ENCODE data around the gene SORL1. TPM values are rescaled to one million over a fixed set of nuclear protein-coding genes. Genes with fewer than 3 reads are reported as not detected.

SORL1 gene
- total and polyA plus RNA-seq, 2 of the 13 experiments (the other 11 are each of a cell fraction or from before 2014, with no cell fraction given) = 21.3 to 148 TPM

GRCh38 chr11:121596195-121597155 is 144.4 kb downstream of the SORL1 start (continued):
- no peak for TF ChIP-seq DDIT3 (CRISPR knock-in tag; IDR thresholded peaks at IDR 0.05)
- no peak for TF ChIP-seq HOXD1 (CRISPR knock-in tag; IDR thresholded peaks at IDR 0.05)

GRCh38 chr11:121603316-121603715 is 151.2 kb downstream of the SORL1 start:
- no TSS peak for BruUV-seq (replicated peaks)
- Histone ChIP-seq H3K4me3 (replicated peaks in 1 of 3; ENCODE audit: insufficient read depth in 1 of 3, low read depth in 2 of 3, low read length in 3 of 3) (no peak overlapping the region), H3K4me1 (ENCODE audit: insufficient read depth, low read length) (peaks cover 28% of the 10 kb centered on the region), H3K9ac (ENCODE audit: insufficient read depth, low read depth, low read length) (no peak overlapping the region), H3K27ac (ENCODE audit: extremely low read length, insufficient read depth, low read length) (no peak overlapping the region), H2AFZ (ENCODE audit: low read length) (no peak overlapping the region), H3K36me3 (replicated peaks in 1 of 2; ENCODE audit: control insufficient read depth in 1 of 2, insufficient read depth in 2 of 2, low read length in 2 of 2) (peaks cover 47 to 74% of the 10 kb centered on the region in 2 experiments), H3K9me3 (ENCODE audit: low read length) (no peaks in the 10 kb centered on the region), H3K79me2 (ENCODE audit: insufficient read depth, low read length) (no peaks in the 10 kb centered on the region), H3K27me3 (ENCODE audit: control insufficient read depth in 1 of 2, insufficient read depth in 2 of 2, low read length in 2 of 2) (no peaks in the 10 kb centered on the region), H4K20me1 (ENCODE audit: insufficient read depth, low read length) (peaks cover 5% of the 10 kb centered on the region; the same call in 1 of the 2 replicates), H3K4me2 (ENCODE audit: low read depth, low read length) (no peak overlapping the region)
- FAIRE-seq (no peak), DNase-seq (ENCODE audit: low spot score) (no peak), ATAC-seq (no peak)
- intact Hi-C loops (cut with micrococcal nuclease; ENCODE audit: unreplicated experiment) = no loop called here
- ChIA-PET CTCF (ENCODE audit: low intra/inter-chr PET ratio, low total read pairs) (no interaction called here), POLR2A (no interaction called here)
- in situ Hi-C loops (cut with HindIII; ENCODE audit: extremely low pct_ligation_motif_present, low pct_unique_long_range_greater_than_20kb) = no loop called here
- WGBS (ENCODE audit: low lambda C conversion rate) = 86% methylated on average over 2 of the region's 2 CpGs
- no peak for TF ChIP-seq RXRA (CRISPR knock-in tag; IDR thresholded peaks at IDR 0.05)
- TF ChIP-seq GLI4 (CRISPR knock-in tag; IDR thresholded peaks at IDR 0.05; ENCODE audit: borderline replicate concordance) = no peak
- TF ChIP-seq NFAT5 (CRISPR knock-in tag; IDR thresholded peaks at IDR 0.05) = no peak
- TF ChIP-seq PRDM15 (CRISPR knock-in tag; IDR thresholded peaks at IDR 0.05) = no peak
- no peak for TF ChIP-seq ZNF432 (CRISPR knock-in tag; IDR thresholded peaks at IDR 0.05; ENCODE audit: borderline replicate concordance)
- no peak for TF ChIP-seq ZNF460 (CRISPR knock-in tag; IDR thresholded peaks at IDR 0.05; ENCODE audit: borderline replicate concordance)
- no peak for TF ChIP-seq ZNF772 (CRISPR knock-in tag; IDR thresholded peaks at IDR 0.05)
- no peak for TF ChIP-seq ZNF160 (CRISPR knock-in tag; IDR thresholded peaks at IDR 0.05)
- TF ChIP-seq RBM22 (optimal IDR thresholded peaks at IDR 0.05; ENCODE audit: low read length) = no peak
- no peak for TF ChIP-seq CHD4 (IDR thresholded peaks at IDR 0.05; ENCODE audit: borderline replicate concordance, low read length)

Data from HepG2 (cell line).